Thymus (tissue), 11 donors: ENCODE measurements around the gene ADGRA1. TPM values are rescaled to one million over a fixed set of nuclear protein-coding genes. Genes with fewer than 3 reads are reported as not detected.

Experiments
- DNase-seq, 9 donors: peaks; one replicate each; pipeline ENCODE4 v3.0.0-alpha.2; 2013; ENCODE audit warnings: low spot score in 9 of 9, low read depth in 6 of 9, missing footprints in 1 of 9
- H3K27ac ChIP-seq, 2 donors: one replicate each; pipeline ENCODE4 v1.5.1; 2013; ENCODE audit warnings: control low read depth in 1 of 2, low read depth in 1 of 2, low read length in 1 of 2, mild to moderate bottlenecking in 1 of 2, moderate library complexity in 1 of 2
- H3K27me3 ChIP-seq, 2 donors: one replicate each; pipeline ENCODE4 v1.5.1; 2013; ENCODE audit warnings: low read length in 1 of 2; ENCODE audit not compliant: control insufficient read depth in 2 of 2, insufficient read depth in 1 of 2
- H3K36me3 ChIP-seq, 2 donors: one replicate each; pipeline ENCODE4 v1.5.1; 2013; ENCODE audit warnings: low read length in 1 of 2, mild to moderate bottlenecking in 1 of 2, moderate library complexity in 1 of 2; ENCODE audit not compliant: control insufficient read depth in 2 of 2, insufficient read depth in 2 of 2
- H3K4me1 ChIP-seq, 2 donors: one replicate each; pipeline ENCODE4 v1.5.1; 2013; ENCODE audit warnings: low read length in 2 of 2; ENCODE audit not compliant: control insufficient read depth in 2 of 2, insufficient read depth in 2 of 2
- H3K4me3 ChIP-seq, 2 donors: one replicate each; pipeline ENCODE4 v1.5.1; 2013; ENCODE audit warnings: low read length in 2 of 2, control low read depth in 1 of 2, mild to moderate bottlenecking in 1 of 2
- H3K9me3 ChIP-seq, 2 donors: one replicate each; pipeline ENCODE4 v1.5.1; 2013; ENCODE audit warnings: low read length in 1 of 2, mild to moderate bottlenecking in 1 of 2; ENCODE audit not compliant: control insufficient read depth in 2 of 2, insufficient read depth in 1 of 2
- WGBS: extraction: QIAGEN DNeasy Blood & Tissue Kit; methylation state at CpG from one replicate; pipeline ENCODE4 v1.1.7; 2013; 5-methylcytosine and 5-hydroxymethylcytosine counted together
- polyA plus RNA-seq: library from polyadenylated mRNA; stranded (reverse); fragments of 200-250 nt; gene quantifications from one replicate; pipeline ENCODE4 v1.2.3, GENCODE V29; 2013
- total RNA-seq: library from RNA; stranded (reverse); fragments of 120-200 nt; gene quantifications from one replicate; pipeline ENCODE4 v1.2.4, GENCODE V29; 2013
- donor health status: healthy.

The ADGRA1 gene
- total and polyA plus RNA-seq, 2 donors: 0.02 TPM; not detected in 1

DNA sequence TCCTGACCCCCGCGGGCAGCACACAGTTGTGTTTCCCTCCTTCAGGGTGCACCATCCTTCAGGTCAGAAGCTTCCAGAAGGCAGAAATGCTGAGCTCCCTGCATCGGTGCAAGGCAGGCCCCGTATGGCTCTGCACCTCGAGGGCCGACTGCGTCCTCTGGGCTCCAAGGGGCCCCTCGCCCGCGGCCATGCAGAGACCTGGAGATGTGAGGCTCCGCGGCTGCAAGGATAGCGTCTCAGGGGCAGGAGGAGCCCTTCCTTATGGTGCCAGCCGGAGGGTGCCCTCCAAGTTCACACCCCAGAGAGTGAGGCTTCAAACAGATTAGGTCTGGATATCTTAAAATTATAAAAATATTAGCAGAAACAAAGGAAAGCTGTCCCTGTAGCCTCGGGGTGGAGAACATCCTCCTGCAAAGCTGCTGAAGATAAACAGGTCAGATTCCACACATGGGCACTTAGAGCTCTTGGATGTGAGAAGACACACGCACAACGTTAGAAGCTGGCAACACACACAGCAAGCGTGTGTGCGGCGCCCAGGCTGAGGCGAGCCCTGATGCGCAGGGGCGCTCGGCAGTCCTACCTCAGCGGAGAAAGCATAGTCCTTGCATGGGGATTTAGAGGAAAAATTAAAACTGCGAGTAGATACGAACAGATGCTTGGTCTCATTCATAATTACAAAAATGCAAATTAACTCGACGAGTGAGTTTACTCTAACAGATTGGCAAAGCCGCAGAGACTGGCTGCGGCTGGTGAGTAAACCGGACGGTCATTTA lies 92.7 kb downstream of the ADGRA1 start:
- no peak overlapping the region for H3K27ac ChIP-seq
- H3K9me3 ChIP-seq: peaks cover 0 to 10% of the 10 kb centered on the region in 2 donors
- DNase-seq: no peak
- WGBS: 94% methylated on average over 33 of the region's 33 CpGs
- H3K4me3 ChIP-seq: no peak overlapping the region
- H3K36me3 ChIP-seq: no peaks in the 10 kb centered on the region
- H3K4me1 ChIP-seq: no peaks in the 10 kb centered on the region
- H3K27me3 ChIP-seq: no peaks in the 10 kb centered on the region

DNA sequence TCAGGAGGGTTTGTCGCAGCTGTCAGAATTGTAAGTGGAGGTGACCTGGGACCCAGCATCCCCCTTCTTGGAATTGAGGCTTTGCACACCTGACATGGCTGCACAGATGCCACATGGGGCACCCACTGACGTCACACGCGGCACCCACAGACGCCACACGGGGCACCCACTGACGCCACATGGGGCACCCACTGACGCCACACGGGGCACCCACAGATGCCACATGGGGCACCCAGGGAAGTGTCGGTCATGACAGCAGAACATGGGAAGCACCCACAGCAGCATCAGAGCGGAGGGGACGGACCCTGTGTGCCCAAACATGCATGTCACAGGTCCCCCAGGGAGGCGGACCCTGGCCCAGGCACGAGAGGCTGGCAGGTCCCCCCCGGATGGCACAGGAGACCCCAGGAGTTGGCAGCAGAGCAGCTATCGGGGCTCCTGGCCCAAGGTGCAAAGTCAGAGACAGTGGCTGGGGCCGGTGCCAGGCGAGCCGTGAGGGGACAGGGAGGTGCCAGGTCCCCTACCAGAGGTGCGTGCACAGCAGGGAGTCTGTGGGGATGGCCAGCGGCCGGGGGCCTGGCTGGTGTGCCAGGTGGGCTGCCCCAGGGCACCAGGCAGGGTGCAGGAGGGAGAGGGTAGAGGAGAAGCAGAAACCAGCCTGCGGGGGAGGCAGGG lies 93.4 kb downstream of the ADGRA1 start:
- peaks cover 0 to 10% of the 10 kb centered on the region in 2 donors for H3K9me3 ChIP-seq
- H3K27me3 ChIP-seq: no peaks in the 10 kb centered on the region
- no peak overlapping the region for H3K4me3 ChIP-seq
- 93% methylated on average over 23 of the region's 23 CpGs for WGBS
- H3K36me3 ChIP-seq: no peaks in the 10 kb centered on the region
- DNase-seq: no peak
- H3K27ac ChIP-seq: no peak overlapping the region
- H3K4me1 ChIP-seq: no peaks in the 10 kb centered on the region

Other genes with a start within 250 kb of the ADGRA1 start
- 0.09 TPM for gene CFAP46, start 145.4 kb upstream of the ADGRA1 start, total RNA-seq
- gene CFAP46, start 145.4 kb upstream of the ADGRA1 start, polyA plus RNA-seq: 0.34 TPM
- 0.19 TPM for gene KNDC1, start 72.3 kb downstream of the ADGRA1 start, total RNA-seq
- gene KNDC1, start 72.3 kb downstream of the ADGRA1 start, polyA plus RNA-seq: 0.02 TPM
- gene UTF1, start 142.3 kb downstream of the ADGRA1 start, total RNA-seq: not detected
- 0.02 TPM for gene UTF1, start 142.3 kb downstream of the ADGRA1 start, polyA plus RNA-seq
- 0.09 TPM for gene VENTX, start 149.9 kb downstream of the ADGRA1 start, total RNA-seq
- gene VENTX, start 149.9 kb downstream of the ADGRA1 start, polyA plus RNA-seq: 1.5 TPM
- 8.3 TPM for gene ADAM8, start 188.9 kb downstream of the ADGRA1 start, total RNA-seq
- gene ADAM8, start 188.9 kb downstream of the ADGRA1 start, polyA plus RNA-seq: 19.2 TPM
- gene TUBGCP2, start 220.9 kb downstream of the ADGRA1 start, total RNA-seq: 26.9 TPM
- 164 TPM for gene TUBGCP2, start 220.9 kb downstream of the ADGRA1 start, polyA plus RNA-seq
- 20.6 TPM for gene ZNF511, start 221.0 kb downstream of the ADGRA1 start, total RNA-seq
- 39.1 TPM for gene ZNF511, start 221.0 kb downstream of the ADGRA1 start, polyA plus RNA-seq
- gene CALY, start 249.0 kb downstream of the ADGRA1 start, total RNA-seq: not detected
- 0.21 TPM for gene CALY, start 249.0 kb downstream of the ADGRA1 start, polyA plus RNA-seq